H1 (cell line): ENCODE data around the gene FANCE. TPM values are rescaled to one million over a fixed set of nuclear protein-coding genes. Genes with fewer than 3 reads are reported as not detected.

ENCODE experiments used
- TEAD4 ChIP-seq: IDR thresholded peaks from 2 replicates; pipeline ENCODE4 v1.6.1; 2012; ENCODE audit warnings: low read depth, low read length, inconsistent platforms, mixed read lengths
- polyA plus RNA-seq, 7 experiments: library from polyadenylated mRNA; depleted of rRNA in 3 of 7; stranded (reverse) in 5 of 7; unstranded in 2 of 7; fragments of >200 nt in 5 of 7; fragments of 200-250 nt in 2 of 7; gene quantifications; 1 replicate in 5 of 7; 2 replicates in 1 of 7; 4 replicates in 1 of 7; pipeline versions ENCODE4 v1.2.1 to v1.2.3, GENCODE V29; 2011 to 2013; ENCODE audit warnings: missing spikeins in 2 of 7, mixed read lengths in 2 of 7
- total RNA-seq: library from RNA; stranded (reverse); fragmentation: NEBNext Ultra II Directional; extraction: Animal tissue kit (Norgen Biotek cat#: 25700); gene quantifications from 2 replicates; pipeline ENCODE4 v1.2.1, GENCODE V29; 2021

FANCE gene
- total and polyA plus RNA-seq, 2 of the 8 experiments (the other 6 are each of a cell fraction or from before 2014, with no cell fraction given): 16.1 to 17.0 TPM

DNA sequence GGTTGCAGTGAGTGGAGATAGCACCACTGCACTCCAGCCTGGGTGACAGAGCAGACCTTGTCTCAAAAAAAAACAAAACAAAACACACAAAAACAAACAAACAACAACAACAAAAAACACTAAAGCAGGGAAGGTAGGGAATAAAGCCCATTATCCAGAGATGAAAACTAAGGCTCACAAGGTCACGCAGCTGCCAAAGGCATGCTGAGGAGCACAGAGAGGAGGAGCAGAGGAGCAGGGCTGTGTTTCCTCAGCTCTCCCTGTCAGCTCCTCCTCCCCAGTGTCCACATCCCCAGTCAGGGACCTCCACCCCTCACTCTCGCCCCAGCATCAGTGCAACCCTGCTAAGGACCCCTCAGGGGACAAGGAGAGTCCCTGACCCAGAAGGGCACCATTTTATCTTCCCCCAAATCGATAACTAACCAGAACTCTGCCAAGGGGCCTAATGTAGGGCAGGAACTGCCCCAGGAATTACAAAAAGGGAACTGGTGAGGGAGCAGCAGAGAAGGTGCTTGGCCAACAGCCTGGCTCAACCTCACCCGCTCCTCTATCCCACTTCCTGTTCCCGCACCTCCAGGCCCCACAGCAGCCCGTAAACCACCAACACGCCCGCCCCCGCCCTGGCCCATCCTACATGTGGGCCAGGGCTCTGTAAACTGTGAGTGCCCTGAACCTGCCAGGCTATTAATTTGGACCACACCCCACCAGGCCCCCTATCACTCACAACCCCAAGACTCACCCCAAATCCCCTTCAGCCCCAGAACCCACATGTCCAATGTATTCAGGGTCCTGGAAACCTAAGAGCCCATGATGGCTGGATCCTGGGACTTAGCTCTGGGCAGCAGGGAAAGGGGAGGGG is 35.7 kb downstream of the FANCE start (continued):
- TF ChIP-seq TEAD4: no peak
